ENCODE data around the gene SC5D. TPM values are rescaled to one million over a fixed set of nuclear protein-coding genes. Genes with fewer than 3 reads are reported as not detected.

SC5D gene
- total RNA-seq, 4 donors from 2014 or later = 23.1 to 49.6 (median 36.0) TPM

GRCh38 chr11:121318848-121319834 is 26.6 kb downstream of the SC5D start:
- no peak overlapping the region for H3K27ac ChIP-seq
- TF ChIP-seq EP300 (IDR thresholded peaks at IDR 0.05) = no peak
- TF ChIP-seq, protein P1, sequence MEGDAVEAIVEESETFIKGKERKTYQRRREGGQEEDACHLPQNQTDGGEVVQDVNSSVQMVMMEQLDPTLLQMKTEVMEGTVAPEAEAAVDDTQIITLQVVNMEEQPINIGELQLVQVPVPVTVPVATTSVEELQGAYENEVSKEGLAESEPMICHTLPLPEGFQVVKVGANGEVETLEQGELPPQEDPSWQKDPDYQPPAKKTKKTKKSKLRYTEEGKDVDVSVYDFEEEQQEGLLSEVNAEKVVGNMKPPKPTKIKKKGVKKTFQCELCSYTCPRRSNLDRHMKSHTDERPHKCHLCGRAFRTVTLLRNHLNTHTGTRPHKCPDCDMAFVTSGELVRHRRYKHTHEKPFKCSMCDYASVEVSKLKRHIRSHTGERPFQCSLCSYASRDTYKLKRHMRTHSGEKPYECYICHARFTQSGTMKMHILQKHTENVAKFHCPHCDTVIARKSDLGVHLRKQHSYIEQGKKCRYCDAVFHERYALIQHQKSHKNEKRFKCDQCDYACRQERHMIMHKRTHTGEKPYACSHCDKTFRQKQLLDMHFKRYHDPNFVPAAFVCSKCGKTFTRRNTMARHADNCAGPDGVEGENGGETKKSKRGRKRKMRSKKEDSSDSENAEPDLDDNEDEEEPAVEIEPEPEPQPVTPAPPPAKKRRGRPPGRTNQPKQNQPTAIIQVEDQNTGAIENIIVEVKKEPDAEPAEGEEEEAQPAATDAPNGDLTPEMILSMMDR (IDR thresholded peaks at IDR 0.05) = peak; percentile 58 to 75 (median 65)
- H3K4me3 ChIP-seq = no peak overlapping the region
- peak in 1 of 2 donors; percentile 32 for DNase-seq (ENCODE audit: low spot score in 2 of 2)
- H3K27me3 ChIP-seq = no peaks in the 10 kb centered on the region
- WGBS, 2 donors = 29 to 30% methylated on average over 7 of the region's 7 CpGs
- no peaks in the 10 kb centered on the region for H3K36me3 ChIP-seq
- no peaks in the 10 kb centered on the region for H3K4me1 ChIP-seq
- no peaks in the 10 kb centered on the region for H3K9me3 ChIP-seq

DNA sequence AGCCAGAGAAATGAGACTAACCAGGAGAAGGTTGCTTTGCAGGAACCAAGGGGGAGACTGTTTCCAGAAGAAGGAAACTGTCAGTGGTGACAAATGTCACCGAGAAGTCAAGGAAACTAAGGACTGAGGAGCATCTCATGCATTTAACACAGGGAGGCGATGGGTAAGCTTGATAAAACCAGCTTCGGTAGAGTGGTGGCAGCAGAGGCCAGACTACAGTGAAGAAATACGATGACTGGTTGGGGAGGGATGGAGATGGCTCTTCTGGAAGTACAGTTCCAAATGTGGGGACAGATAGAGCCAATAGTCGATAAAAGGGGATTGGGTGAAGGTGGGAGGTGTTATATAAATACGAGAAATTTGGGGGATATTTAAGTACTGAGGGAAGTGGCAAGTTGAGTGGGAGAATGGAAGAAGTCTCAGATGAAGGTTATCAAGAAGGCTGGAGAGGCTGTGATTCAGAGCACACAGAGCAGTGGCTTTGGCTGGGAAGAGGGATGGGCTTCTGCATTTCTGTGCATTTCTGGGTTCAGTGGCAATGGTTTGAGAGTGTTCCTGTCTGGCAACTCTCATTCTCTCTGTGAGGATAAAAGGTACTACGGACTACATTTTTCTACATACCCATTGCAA is 29.2 kb downstream of the SC5D start:
- DNase-seq (ENCODE audit: low spot score in 2 of 2) = peak in 1 of 2 donors; percentile 41
- Histone ChIP-seq H3K4me3 (no peak overlapping the region), H3K27ac (no peak overlapping the region), H3K36me3 (no peaks in the 10 kb centered on the region), H3K27me3 (no peaks in the 10 kb centered on the region), H3K4me1 (no peaks in the 10 kb centered on the region), H3K9me3 (no peaks in the 10 kb centered on the region)
- WGBS, 2 donors = 41 to 45% methylated on average over 7 of the region's 7 CpGs
- TF ChIP-seq, protein P1 (IDR thresholded peaks at IDR 0.05) = peak; percentile 10 to 46 (median 20)
- TF ChIP-seq POLR2A (IDR thresholded peaks at IDR 0.05) = no peak

GRCh38 chr11:121323046-121323607 is 30.6 kb downstream of the SC5D start:
- H3K27me3 ChIP-seq = no peaks in the 10 kb centered on the region
- TF ChIP-seq POLR2A (IDR thresholded peaks at IDR 0.05) = no peak
- TF ChIP-seq EP300 (IDR thresholded peaks at IDR 0.05) = no peak
- TF ChIP-seq, protein P1 (IDR thresholded peaks at IDR 0.05) = no peak
- no peaks in the 10 kb centered on the region for H3K36me3 ChIP-seq
- no peaks in the 10 kb centered on the region for H3K9me3 ChIP-seq
- no peak overlapping the region for H3K4me3 ChIP-seq
- H3K4me1 ChIP-seq = no peaks in the 10 kb centered on the region
- WGBS, 2 donors = 61 to 66% methylated on average over 6 of the region's 6 CpGs
- DNase-seq (ENCODE audit: low spot score in 2 of 2) = no peak
- H3K27ac ChIP-seq = no peak overlapping the region

- Histone ChIP-seq H3K4me1 (no peaks in the 10 kb centered on the region), H3K27ac (no peak overlapping the region), H3K27me3 (peaks cover 0 to 8% of the 10 kb centered on the region in 2 donors), H3K9me3 (no peaks in the 10 kb centered on the region), H3K36me3 (no peaks in the 10 kb centered on the region), H3K4me3 (no peak overlapping the region)
- 65 to 73% methylated on average over 4 of the region's 4 CpGs for WGBS, 2 donors
- DNase-seq (ENCODE audit: low spot score in 2 of 2) = no peak
- TF ChIP-seq, protein P1 (IDR thresholded peaks at IDR 0.05) = no peak
- TF ChIP-seq EP300 (IDR thresholded peaks at IDR 0.05) (no peak), POLR2A (IDR thresholded peaks at IDR 0.05) (no peak)
Observed at GRCh38 chr11:121326230-121326629, 33.7 kb downstream of the SC5D start.
